NCI-H146 treated with DMSO at 0.1 percent for 48 hours (cell line): Measurements from ENCODE around the gene DHX8.
"Not testable (repeated sequence)": the region's sequence is repeated elsewhere in the genome, so short reads cannot be mapped to it uniquely, and the experiment has no call there.

Source experiments
- DNase-seq: peaks from one replicate; lab custom pipeline; 2025; ENCODE audit not compliant: unreplicated experiment; lab: John Stamatoyannopoulos, UW

Gene DHX8

DNA sequence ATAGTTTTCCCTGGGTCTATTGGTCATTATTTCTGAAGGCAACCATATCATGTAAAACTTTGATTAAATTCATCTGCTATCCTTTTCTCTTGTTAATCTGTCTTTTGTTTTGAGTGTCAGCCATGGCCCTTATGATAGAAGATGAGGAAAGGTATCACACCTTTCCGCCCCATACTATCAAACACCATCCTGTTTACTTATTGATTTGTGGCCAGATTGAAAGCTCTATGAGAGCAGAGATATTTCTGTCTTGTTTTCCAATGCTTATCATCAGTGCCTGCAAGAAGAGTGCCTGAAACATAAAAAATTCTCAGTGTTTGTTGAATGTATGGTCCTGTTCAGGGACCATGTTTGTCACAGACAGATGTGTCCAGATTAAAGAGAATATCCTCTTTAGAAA, 22.6 kb upstream of the DHX8 start:
- no peak for DNase-seq

DNA sequence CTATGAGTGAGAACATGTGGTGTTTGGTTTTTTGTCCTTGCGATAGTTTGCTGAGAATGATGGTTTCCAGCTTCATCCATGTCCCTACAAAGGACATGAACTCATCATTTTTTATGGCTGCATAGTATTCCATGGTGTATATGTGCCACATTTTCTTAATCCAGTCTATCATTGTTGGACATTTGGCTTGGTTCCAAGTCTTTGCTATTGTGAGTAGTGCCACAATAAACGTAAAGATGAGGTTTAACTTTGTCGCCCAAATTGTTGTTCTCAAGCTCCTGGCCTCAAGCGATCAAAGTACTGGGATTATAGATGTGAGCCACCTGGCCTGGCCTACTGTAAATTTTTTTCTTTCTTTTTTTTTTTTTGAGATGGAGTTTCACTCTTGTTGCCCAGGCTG, 21.2 kb upstream of the DHX8 start:
- not testable (repeated sequence) for DNase-seq

DNA sequence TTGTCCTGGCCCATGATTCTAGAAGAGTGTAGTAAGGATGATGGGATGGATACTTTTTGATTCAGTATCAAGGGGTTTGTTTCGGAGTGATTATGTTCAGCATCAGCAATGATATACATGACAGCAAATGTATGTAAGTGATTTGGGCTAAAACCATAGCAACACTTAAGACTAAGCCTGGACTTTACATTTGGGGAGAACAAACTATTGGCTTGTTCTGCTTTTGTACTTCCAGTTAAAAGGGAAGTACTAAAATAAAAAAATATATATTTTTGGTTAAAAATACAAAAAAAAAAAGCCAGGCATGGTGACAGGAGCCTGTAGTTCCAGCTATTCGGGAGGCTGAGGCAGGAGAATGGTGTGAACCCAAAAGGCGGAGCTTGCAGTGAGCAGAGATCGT, 20.5 kb upstream of the DHX8 start:
- no peak for DNase-seq

DNA sequence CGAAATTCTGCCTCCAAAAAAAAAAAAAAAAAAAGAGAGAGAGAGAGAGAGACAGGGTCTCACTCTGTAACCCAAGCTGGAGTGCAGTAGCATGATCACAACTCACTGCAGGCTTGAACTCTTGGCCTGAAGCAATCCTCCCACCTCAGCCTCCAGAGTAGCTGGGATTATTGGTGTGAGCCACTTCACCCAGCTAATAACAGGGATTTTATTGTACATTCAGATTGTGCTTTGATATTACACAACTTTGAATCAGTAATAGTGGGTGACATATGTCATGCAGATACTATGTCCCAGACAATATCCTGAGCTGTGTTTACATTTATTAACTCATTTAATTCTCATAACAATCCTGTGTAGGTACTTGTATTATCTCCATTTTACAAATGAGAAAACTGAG, 19.7 kb upstream of the DHX8 start:
- no peak for DNase-seq

DNA sequence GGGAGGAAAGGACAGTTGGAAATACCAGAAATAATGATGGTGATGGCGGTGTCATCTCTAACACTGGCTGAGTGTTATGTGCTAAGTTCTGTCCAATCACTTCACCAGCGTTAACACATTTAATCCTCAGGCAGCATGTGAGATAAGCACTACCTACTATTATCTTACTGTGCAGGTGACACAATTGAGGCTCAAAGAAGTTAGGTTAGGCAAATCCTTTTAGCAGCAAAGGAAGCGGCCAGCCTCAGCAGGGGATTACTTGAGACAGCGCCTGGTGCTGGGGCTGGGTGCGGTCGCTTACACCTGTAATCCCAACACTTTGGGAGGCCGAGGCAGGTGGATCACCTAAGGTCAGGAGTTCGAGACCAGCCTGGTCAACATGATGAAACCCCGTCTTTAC, 18.7 kb upstream of the DHX8 start:
- no peak for DNase-seq

DNA sequence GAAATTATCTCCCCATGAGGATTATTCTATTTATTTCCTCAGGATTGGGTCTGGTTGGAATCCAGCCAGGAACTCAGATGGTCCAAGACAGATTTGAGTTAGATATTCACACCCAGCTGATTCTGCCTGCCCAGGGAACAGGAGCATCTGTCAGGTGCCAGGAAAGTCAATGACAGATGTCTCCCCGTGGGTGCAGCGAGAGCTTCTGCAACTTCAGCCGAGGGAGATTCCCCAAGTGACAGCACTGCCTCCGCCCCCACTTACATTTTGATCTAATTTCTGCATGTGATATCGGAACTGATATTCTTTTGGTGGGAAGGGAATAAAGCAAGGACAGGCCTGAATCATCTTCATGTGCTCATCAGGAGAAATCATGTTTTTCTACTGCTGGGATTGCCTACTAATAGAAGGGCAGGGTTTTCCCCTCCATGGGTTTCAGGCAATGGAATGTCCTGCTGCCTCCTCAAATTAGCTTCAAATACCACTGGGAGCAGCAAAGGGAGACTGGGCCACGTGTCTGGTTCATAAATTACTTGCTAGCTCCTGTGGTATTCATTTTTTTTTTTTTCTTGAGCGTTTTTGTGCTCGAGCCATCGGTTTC, 15.7 kb upstream of the DHX8 start:
- DNase-seq: no peak

DNA sequence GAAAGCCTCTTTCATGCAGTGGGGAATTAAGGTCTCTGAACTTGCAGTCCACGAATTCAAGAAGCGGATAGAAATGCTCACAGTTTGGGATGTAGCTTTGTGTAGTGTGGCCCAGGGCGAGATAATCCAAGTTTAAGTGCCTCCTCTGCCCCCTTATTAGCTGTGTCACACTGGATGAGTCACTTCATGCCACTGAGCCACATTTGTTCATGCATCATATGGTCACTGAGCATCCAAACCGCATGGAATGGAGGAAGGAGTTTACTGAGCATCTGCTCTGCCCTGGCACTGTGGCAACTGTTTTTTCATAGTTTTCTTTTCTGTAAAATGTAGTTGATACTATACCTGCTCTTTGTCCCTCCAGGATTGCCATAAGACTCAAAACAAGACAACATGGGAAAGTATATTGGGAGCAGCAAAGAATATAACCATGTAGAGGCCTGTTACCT, 15.1 kb upstream of the DHX8 start:
- DNase-seq: no peak

DNA sequence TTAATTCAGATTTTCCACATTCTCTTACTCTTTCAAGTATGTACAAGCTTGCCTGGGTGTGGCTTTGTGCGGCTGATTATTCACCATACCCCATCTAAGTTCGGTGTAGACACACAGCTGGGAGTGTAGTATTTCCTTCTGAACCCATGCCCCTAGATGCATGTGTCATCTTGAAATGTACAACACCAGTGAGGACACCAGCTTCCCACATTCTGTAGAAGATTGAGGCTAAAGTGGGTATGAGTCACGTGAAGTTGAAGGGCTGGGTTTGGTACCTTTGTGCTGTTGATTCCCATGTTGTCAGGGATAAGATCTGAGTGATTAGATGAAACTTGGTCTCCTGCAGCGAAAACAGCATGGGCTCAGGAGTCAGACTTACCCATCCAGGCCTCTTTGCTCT, 14.6 kb upstream of the DHX8 start:
- no peak for DNase-seq

DNA sequence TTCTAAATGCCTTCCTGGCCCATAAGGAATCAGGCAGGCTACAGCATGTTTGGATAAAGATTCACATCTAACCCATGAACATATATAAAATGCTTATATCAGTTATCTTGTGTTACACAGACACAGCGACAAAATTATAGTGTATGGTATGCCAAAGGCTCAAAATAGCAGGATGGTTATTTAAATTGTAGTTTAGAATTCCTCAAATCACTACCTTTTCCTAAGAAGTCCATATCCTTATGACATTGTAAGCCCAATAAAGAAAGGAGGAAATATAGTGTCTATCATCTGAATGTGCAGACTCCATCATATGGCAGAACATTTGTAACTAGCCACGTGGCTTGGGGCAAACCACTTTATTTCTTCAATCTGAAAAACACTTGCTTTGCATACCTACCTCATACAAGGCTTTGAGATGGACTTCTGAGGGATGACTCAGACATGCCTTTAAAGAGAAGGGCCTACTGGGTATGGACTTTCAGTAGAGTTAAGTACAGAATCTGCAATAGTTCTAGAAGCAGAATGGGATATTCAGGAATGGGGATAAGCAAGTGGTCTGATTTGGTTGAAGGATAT, 12.1 kb upstream of the DHX8 start:
- DNase-seq: no peak

DNA sequence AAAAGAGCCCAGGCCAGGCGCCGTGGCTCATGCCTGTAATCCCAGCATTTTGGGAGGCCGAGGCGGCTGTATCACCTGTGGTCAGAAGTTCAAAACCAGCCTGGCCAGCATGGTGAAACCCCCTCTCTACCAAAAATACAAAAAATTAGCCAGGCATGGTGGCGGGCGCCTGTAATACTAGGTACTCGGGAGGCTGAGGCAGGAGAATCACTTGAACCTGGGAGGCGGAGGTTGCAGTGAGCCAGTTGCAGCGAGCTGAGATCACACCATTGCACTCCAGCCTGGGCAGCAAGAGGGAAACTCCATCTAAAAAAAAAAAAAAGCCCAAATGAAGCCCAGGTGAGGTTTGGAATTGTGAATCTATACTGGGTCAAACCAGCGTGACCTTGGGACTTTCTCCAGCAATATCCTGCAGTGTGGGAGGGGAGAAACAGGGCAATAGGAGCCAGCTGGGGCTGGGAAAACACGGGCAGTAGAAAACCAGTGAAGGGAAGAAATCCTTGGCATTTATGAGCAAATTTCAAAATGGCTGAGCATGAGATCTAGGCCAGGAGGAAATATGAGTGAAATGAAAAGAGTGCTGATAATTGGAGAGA, 8.2 kb upstream of the DHX8 start:
- DNase-seq: no peak

DNA sequence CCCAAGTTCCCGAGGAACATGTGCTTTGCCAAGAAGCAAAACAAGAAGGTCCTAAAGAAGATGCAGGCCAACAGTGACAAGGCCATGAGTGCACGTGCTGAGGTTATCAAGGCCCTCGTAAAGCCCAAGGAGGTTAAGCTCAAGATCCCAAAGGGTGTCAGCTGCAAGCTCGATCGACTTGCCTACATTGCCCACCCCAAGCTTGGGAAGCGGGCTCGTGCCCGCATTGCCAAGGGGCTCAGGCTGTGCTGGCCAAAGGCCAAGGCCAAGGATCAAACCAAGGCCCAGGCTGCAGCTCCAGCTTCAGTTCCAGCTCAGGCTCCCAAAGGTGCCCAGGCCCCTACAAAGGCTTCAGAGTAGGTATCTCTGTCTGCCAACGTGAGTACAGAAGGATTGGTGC, 7.5 kb upstream of the DHX8 start:
- DNase-seq: not testable (repeated sequence)

DNA sequence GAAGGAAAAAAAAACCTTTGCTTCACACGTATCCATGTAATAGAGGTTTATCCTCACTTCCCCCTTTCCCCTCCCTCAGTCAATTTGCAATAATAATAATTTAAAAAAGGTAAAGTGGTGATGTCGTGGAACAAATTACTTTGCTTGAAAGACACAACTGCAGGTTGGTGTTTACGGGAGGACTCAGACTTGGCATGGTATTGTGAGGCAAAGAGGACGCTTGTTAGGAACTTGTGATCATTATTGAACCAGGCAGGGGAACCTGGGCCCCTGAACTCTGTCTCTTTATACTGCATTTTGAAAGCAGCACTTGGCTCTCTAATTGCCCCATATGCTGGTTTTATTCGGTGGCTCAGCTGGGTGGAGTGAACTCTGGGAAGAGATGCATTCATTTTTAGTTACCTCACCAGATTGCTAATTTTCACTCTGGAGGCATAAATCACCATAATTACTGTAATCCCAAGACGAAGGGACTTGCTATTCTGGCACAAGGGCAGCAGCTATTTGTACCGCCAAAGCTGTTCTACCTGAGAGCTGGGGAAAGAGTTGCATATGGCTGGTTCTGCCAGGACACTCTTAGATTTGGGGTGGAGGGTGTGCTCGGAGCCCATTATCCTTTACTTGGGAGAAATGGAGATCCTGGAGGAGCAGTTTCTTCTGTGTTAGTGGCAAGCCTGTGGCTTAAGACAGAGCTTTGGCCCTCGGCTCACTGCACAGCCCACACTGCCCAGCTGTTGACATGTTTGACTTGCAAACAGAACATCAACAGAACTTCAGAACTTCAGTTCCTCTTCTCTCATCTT, 5.7 kb upstream of the DHX8 start:
- DNase-seq: no peak

DNA sequence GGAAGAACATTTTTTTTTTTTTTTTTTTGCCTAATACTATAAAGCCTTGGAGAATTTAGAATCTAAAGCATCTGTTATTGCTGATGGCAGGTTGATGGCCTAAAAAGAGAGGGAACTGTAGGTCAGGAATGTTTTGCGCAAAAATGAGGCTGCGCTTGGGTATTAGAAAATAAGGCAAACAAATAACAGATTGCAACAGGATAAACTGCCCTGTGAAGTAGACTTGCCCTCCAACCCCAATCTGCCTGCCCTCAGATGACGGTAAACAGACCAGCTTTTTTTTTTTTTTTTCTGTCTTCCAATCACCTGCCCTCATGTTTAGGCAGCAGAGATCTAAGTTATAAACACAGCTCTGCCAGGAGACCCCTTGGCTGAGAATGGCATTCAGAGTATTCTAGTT, 3.8 kb upstream of the DHX8 start:
- no peak for DNase-seq

DNA sequence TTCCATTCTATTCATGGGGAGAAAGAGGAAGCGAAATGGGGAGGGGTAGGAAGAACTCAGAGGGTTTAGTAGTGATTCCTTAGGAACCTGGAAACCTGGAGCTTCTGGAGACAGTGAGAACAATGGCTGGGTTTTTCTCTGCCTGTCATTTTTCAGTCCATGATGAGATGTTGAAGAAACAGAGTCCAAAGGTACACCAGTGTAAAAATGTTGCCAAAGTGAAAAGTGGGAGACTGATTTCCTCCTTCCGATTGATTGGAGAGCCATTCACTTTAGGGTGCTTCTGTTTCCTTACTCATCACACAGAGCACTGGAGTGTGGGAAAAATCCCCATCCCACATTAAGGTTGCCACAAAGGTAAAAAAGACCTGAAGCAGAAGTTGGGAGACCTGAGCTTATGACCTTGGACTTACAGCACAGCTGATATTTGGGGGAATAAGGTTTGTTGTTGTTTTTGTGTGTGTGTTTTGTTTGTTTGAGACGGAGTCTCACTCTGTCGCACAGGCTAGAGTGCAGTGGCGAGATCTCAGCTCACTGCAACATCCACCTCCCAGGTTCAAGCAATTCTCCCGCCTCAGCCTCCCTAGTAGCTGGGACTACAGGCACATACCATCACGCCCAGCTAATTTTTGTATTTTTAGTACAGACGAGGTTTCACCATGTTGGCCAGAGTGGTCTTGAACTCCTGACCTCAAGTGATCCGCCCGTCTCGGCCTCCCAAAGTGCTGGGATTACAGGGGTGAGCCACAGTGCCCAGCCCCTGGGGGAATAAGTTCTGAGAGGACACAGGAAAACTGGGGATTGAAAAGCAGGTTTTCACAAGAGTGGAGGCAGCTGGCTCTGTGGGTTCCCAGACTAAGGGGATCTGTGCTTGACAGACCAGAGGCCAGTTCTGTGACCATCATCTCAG, 1.4 kb upstream of the DHX8 start:
- no peak for DNase-seq

DNA sequence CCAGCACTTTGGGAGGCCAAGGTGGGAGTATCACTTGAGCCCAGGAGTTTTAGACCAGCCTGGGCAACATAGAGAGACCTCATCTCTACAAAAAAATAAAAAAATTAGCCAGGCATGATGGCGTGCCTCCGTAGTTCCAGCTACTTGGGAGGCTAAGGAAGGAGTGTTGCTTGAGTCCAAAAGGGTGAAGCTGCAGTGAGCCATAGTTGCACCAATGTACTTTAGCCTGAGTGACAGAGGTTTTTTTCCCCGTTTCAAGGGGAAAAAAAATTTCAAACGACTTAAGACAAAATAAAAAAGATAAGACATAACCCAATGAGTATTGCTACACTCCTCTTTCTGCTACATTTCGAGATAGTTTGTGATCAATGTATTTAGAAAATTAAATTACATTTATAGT, 6.8 kb downstream of the DHX8 start:
- no peak for DNase-seq

DNA sequence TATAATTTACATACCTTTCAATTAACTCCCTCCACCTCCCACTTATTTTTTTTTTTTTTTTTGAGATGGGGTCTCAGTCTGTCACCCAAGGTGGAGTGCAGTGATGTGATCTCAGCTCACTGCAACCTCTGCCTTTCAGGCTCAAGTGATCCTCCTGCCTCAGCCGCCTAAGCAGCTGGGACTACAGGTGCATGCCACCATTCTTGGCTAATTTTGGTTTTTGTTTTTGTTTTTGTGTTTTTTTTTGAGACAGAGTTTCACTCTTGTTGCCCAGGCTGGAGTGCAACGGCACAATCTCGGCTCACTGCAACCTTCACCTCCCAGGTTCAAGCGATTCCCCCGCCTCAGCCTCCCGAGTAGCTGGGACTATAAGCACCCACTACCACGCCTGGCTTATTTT, 25.7 kb downstream of the DHX8 start:
- DNase-seq: not testable (repeated sequence)

DNA sequence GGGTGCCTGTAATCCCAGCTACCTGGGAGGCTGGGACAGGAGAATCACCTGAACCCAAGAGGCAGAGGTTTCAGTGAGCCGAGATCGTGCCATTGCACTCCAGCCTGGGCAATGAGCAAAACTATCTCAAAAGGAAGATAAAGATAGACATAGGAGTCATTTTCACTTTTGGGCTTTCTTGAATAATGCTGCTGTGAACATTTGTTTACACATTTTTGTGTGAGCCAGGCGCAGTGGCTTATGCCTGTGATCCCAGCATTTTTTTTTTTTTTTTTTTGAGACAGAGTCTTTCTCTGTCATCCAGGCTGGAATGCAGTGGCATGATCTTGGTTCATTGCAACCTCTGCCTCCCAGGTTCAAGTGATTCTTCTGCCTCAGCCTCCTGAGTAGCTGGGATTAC, 27.4 kb downstream of the DHX8 start:
- not testable (repeated sequence) for DNase-seq

DNA sequence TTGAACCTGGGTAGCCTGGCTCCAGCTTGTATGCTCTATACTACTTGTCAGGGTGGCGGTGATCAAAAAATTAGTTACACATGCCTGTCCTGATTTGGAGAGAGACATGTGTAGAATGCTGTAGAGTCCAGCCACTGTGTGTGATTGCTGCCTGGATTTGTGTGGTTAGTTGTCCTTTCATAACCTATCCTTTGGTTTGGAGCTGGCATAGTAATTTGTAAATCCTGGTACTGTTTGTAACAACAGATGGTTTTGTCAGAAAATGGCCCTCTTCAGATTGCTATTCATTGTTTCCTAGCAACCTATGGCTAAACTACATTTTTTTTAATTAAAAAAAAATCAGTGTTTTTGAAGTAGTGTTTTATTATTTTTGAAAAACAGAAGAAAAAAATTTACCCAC, 31.9 kb downstream of the DHX8 start:
- DNase-seq: no peak

DNA sequence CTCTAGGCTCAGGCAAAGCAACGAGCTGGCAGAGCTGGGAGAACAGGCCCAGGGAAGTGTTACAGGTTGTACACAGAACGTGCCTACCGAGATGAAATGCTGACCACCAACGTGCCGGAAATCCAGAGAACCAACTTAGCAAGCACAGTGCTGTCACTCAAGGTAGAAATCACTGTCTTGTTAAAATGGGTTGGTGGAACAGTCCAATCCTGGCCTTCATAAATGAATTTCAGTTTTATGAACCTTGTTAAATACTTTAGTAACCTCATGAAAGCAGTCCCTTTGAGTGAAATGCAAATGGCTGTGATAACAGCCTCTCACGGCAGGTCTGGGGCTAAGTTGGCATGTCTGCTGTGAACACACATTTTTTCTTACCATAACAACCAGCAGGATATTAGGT, 33.4 kb downstream of the DHX8 start:
- DNase-seq: no peak

DNA sequence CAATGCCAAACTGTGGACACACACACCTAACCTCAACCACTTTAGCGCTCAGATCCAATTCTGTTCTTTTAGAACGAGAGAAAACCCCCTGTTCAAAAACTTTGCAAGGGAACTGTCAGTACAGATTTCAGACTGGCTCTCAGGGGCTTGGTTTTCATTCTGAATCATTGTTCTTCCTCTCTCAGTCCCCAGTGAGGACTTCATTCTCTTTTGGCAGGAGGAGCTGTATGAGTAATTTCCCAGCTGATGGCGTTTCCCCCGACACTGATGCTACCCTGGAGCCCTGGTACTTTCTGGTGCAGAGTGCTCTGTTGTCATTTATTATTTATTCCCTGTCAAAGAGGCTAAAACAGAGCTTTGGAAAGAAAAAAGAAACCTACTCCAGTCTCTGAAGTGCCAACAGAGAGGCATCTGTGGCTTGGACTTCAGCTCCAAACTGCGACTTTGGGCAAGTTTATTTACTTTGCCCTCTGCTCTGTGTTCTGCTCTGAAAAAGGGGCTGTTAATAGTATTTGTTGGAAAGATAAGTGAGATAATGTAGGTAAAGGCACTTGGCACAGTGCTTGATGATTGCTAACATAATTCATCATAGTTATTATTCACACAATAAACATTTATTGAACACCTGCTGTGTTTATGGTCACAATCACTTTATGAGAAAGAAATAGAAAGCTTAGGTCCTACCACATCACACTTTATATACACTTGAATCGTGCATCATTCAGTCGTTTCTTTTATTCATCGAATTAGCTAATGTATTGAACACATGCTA, 34.0 kb downstream of the DHX8 start:
- no peak for DNase-seq
